H1 (cell line): ENCODE measurements around the gene AKR7A3. TPM values are rescaled to one million over a fixed set of nuclear protein-coding genes. Genes with fewer than 3 reads are reported as not detected.
A peak's percentile ranks its signal among the peaks of the same experiment; 100 is the strongest.

Experiments used
- CREB1 ChIP-seq: IDR thresholded peaks from 2 replicates; pipeline ENCODE4 v1.6.1; 2012; ENCODE audit warnings: inconsistent platforms
- EZH2 ChIP-seq: fragments of 200-600 bp; sonication (generic); IDR thresholded peaks from 2 replicates; pipeline ENCODE4 v1.7.1; 2012; ENCODE audit warnings: low read depth, mild to moderate bottlenecking, moderate library complexity, low read length, inconsistent platforms; ENCODE audit not compliant: severe bottlenecking
- JUND ChIP-seq: IDR thresholded peaks from 2 replicates; pipeline ENCODE4 v1.6.1; 2011; ENCODE audit warnings: mild to moderate bottlenecking, improper control_type of control experiment, low read length
- RXRA ChIP-seq: IDR thresholded peaks from 2 replicates; pipeline ENCODE4 v1.6.1; 2011; ENCODE audit warnings: low read depth, mild to moderate bottlenecking, low read length, moderate library complexity; ENCODE audit not compliant: insufficient read depth
- SAP30 ChIP-seq: fragments of 300-600 bp; sonication (generic); IDR thresholded peaks from 2 replicates; pipeline ENCODE4 v1.7.1; 2012; ENCODE audit warnings: low read length, moderate library complexity, mild to moderate bottlenecking, inconsistent platforms; ENCODE audit not compliant: insufficient read depth, insufficient replicate concordance
- SIRT6 ChIP-seq: IDR thresholded peaks from one replicate; pipeline ENCODE4 v1.7.1; 2012; ENCODE audit warnings: low read length, inconsistent platforms
- SP1 ChIP-seq: IDR thresholded peaks from 2 replicates; pipeline ENCODE4 v1.6.1; 2011; ENCODE audit warnings: low read depth, low read length
- SUZ12 ChIP-seq: fragments of 200-600 bp; sonication (generic); IDR thresholded peaks from 2 replicates; pipeline ENCODE4 v1.6.1; 2012; ENCODE audit warnings: mild to moderate bottlenecking, inconsistent platforms, low read length, moderate library complexity, mixed read lengths
- polyA plus RNA-seq, 7 experiments: library from polyadenylated mRNA; depleted of rRNA in 3 of 7; stranded (reverse) in 5 of 7; unstranded in 2 of 7; fragments of >200 nt in 5 of 7; fragments of 200-250 nt in 2 of 7; gene quantifications; 1 replicate in 5 of 7; 2 replicates in 1 of 7; 4 replicates in 1 of 7; pipeline versions ENCODE4 v1.2.1 to v1.2.3, GENCODE V29; 2011 to 2013; ENCODE audit warnings: missing spikeins in 2 of 7, mixed read lengths in 2 of 7
- total RNA-seq: library from RNA; stranded (reverse); fragmentation: NEBNext Ultra II Directional; extraction: Animal tissue kit (Norgen Biotek cat#: 25700); gene quantifications from 2 replicates; pipeline ENCODE4 v1.2.1, GENCODE V29; 2021
- TF ChIP-seq, protein P1 (sequence below): IDR thresholded peaks from 2 replicates; pipeline ENCODE4 v1.6.1; 2011; ENCODE audit warnings: low read depth, mild to moderate bottlenecking, low read length; ENCODE audit not compliant: insufficient read depth

The AKR7A3 gene
- total and polyA plus RNA-seq, 2 of the 8 experiments (the other 6 are each of a cell fraction or from before 2014, with no cell fraction given): 0.62 to 0.65 TPM

DNA sequence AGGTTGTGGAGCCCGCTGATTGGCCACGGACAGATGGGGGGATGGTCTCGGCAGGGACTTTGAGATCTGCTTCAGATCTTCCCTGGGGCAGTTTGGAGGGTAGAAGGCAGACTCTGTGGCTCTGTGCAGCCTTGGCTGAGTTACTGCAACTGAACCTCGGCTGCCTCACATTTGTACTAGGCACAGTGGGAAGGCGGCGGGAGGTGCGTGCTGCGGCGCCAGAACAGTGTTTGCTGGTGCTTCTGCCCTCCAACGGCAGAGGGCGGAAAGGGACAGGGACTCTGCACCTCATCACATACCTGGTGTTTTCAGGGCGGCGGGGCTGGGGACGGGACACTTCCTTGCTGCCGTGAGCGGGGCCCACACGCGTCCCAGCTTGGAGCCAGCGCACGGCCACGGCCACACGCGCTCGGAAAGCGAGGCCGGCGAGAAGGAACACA lies 49.8 kb upstream of the AKR7A3 start (continued):
- TF ChIP-seq EZH2 (no peak), RXRA (no peak), CREB1 (0 out of 2 replicates have a peak, but pooled peaks have one; percentile 46), SP1 (peak; percentile 20; the same call in 1 of the 2 replicates), SAP30 (no peak), SIRT6 (no peak), SUZ12 (no peak), JUND (peak; percentile 3; the same call in 1 of the 2 replicates)
- TF ChIP-seq, protein P1, sequence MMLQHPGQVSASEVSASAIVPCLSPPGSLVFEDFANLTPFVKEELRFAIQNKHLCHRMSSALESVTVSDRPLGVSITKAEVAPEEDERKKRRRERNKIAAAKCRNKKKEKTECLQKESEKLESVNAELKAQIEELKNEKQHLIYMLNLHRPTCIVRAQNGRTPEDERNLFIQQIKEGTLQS: no peak
